Measurements from ENCODE around the gene SLC37A3. TPM values are rescaled to one million over a fixed set of nuclear protein-coding genes. Genes with fewer than 3 reads are reported as not detected.

The SLC37A3 gene
- total and polyA plus RNA-seq, 9 donors: 30.6 to 74.6 (median 39.4) TPM

DNA sequence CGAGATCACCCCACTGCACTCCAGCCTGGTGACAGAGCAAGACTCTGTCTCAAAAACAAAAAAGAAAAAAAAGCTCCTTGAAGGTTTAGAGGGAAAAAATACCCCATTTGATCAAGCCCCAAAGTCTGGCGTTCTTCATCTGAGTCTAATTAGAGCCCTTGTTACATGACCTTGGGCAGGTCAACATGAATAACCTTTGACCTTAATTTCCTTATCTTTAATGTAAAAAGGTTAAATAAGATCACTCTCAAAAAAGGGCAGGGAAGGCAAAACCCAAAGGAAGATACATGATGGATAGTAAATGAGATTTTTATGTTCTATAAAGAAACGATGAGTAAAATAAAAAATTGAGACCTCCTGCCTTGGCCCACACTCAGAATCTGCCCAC lies 40.3 kb downstream of the SLC37A3 start:
- no peaks in the 10 kb centered on the region for H3K36me3 ChIP-seq
- DNase-seq: no peak
- WGBS, 3 donors: 91 to 95% (median 93%) methylated on average over 3 of the region's 3 CpGs

GRCh38 chr7:140350056-140350455 lies 48.3 kb downstream of the SLC37A3 start:
- Histone ChIP-seq H3K9me3 (no peaks in the 10 kb centered on the region), H3K36me3 (no peaks in the 10 kb centered on the region), H3K4me3 (no peak overlapping the region), H3K27ac (no peak overlapping the region), H3K4me1 (ENCODE audit: insufficient read depth) (no peaks in the 10 kb centered on the region), H3K27me3 (no peaks in the 10 kb centered on the region)
- DNase-seq: no peak
- 91 to 95% (median 94%) methylated on average over 5 of the region's 5 CpGs for WGBS, 3 donors
- TF ChIP-seq, protein P1, sequence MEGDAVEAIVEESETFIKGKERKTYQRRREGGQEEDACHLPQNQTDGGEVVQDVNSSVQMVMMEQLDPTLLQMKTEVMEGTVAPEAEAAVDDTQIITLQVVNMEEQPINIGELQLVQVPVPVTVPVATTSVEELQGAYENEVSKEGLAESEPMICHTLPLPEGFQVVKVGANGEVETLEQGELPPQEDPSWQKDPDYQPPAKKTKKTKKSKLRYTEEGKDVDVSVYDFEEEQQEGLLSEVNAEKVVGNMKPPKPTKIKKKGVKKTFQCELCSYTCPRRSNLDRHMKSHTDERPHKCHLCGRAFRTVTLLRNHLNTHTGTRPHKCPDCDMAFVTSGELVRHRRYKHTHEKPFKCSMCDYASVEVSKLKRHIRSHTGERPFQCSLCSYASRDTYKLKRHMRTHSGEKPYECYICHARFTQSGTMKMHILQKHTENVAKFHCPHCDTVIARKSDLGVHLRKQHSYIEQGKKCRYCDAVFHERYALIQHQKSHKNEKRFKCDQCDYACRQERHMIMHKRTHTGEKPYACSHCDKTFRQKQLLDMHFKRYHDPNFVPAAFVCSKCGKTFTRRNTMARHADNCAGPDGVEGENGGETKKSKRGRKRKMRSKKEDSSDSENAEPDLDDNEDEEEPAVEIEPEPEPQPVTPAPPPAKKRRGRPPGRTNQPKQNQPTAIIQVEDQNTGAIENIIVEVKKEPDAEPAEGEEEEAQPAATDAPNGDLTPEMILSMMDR (IDR thresholded peaks at IDR 0.05): no peak
- TF ChIP-seq POLR2A (IDR thresholded peaks at IDR 0.05) (no peak), EP300 (IDR thresholded peaks at IDR 0.05) (no peak)
- intact Hi-C loops (cut with DNase I): no loop called here

More for the DNA sequence above, 40.3 kb downstream of the SLC37A3 start:
- intact Hi-C loops (cut with DNase I): no loop called here
- H3K9me3 ChIP-seq: no peaks in the 10 kb centered on the region
- H3K4me1 ChIP-seq (ENCODE audit: insufficient read depth): no peaks in the 10 kb centered on the region
- no peak overlapping the region for H3K4me3 ChIP-seq
- no peaks in the 10 kb centered on the region for H3K27me3 ChIP-seq
- no peak overlapping the region for H3K27ac ChIP-seq
- TF ChIP-seq POLR2A (IDR thresholded peaks at IDR 0.05) (no peak), EP300 (IDR thresholded peaks at IDR 0.05) (no peak)
- TF ChIP-seq, protein P1 (IDR thresholded peaks at IDR 0.05): no peak

DNA sequence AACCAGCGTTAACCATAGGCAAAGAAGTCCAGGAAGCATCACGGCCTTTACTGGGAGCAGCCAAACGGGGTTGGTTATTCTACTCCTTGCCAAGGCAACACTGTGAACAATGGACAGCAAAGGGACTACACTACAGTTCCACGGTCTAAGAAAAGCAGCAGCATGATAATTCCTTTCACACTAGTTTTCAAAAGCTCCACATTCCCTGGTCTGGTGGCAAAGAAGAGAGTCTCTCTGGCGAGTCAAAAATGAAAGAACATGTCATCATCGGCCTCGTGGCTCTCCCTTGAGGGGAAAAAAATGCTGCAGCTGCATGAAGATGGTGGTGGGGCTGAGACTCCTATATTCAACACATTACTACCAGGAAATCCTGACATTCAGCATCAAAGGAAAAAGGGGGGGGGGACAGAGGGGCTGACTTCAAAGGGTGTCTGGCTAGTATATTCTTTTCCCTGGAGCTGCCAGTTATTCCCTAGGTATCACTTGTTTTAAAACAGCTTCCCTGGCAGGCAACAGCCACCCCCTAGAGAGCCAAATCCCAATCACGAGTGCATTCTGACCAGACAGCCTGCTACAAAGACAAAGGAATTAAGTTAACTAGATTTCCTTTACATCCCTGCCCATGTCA lies 49.1 kb downstream of the SLC37A3 start:
- Histone ChIP-seq H3K9me3 (no peaks in the 10 kb centered on the region), H3K36me3 (no peaks in the 10 kb centered on the region), H3K27me3 (no peaks in the 10 kb centered on the region), H3K4me1 (ENCODE audit: insufficient read depth) (no peaks in the 10 kb centered on the region), H3K27ac (no peak overlapping the region), H3K4me3 (no peak overlapping the region)
- intact Hi-C loops (cut with DNase I): no loop called here
- WGBS, 3 donors: 67 to 71% (median 70%) methylated on average over 8 of the region's 8 CpGs
- TF ChIP-seq POLR2A (IDR thresholded peaks at IDR 0.05) (no peak), EP300 (IDR thresholded peaks at IDR 0.05) (no peak)
- TF ChIP-seq, protein P1 (IDR thresholded peaks at IDR 0.05): no peak
- no peak for DNase-seq

DNA sequence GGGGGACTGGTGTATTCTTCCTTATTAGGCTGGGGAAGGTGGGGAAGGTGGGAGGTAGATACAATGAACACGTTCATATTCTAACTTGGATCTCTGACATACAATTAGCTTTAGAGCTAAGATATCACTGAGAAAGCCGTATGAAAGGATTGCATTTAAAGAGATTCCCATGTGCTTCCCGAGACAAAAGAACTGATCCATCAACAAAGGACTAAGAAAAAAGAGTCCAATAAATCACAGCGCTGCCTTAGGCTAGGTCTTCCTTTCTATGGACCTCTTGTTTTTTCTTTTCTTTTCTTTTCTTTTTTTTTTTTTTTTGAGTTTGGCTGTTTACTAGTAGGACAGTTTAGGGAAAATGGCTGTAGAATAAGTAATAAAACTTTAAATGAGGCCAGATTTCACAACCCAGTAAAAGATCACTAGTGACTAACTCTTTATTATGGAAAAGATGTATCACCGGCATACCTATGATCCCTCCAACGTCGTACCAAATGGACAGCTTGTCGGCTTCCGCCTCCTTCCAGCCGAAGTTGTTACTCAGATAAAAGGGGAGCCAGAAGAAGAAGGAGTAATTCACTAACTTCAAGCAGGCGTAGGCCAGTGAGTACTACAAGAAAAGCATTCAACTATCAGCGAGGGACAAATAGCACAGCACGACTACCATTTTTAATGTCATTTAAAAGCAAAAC lies 50.0 kb downstream of the SLC37A3 start:
- no peak for DNase-seq
- 70 to 77% (median 71%) methylated on average over 13 of the region's 13 CpGs for WGBS, 3 donors
- TF ChIP-seq, protein P1 (IDR thresholded peaks at IDR 0.05): no peak
- TF ChIP-seq POLR2A (IDR thresholded peaks at IDR 0.05) (no peak), EP300 (IDR thresholded peaks at IDR 0.05) (no peak)
- Histone ChIP-seq H3K9me3 (no peaks in the 10 kb centered on the region), H3K36me3 (no peaks in the 10 kb centered on the region), H3K27me3 (no peaks in the 10 kb centered on the region), H3K27ac (no peak overlapping the region), H3K4me3 (no peak overlapping the region), H3K4me1 (ENCODE audit: insufficient read depth) (no peaks in the 10 kb centered on the region)
- intact Hi-C loops (cut with DNase I): no loop called here

Measured in ovary (tissue), 9 donors.